H1 (cell line): ENCODE measurements around the gene TEX26.

Source experiments
- CHD2 ChIP-seq: IDR thresholded peaks from 2 replicates; pipeline ENCODE4 v1.6.1; 2012; ENCODE audit warnings: low read length, improper control_type of control experiment
- EZH2 ChIP-seq: fragments of 200-600 bp; sonication (generic); IDR thresholded peaks from 2 replicates; pipeline ENCODE4 v1.7.1; 2012; ENCODE audit warnings: low read depth, mild to moderate bottlenecking, moderate library complexity, low read length, inconsistent platforms; ENCODE audit not compliant: severe bottlenecking
- KDM5A ChIP-seq: fragments of 200-600 bp; IDR thresholded peaks from 2 replicates; pipeline ENCODE4 v1.7.1; 2012; ENCODE audit warnings: mild to moderate bottlenecking, low read length, inconsistent platforms, mixed read lengths
- POLR2A ChIP-seq, 2 experiments: IDR thresholded peaks; 1 replicate in 1 of 2; 2 replicates in 1 of 2; pipeline ENCODE4 v1.6.1; 2011; ENCODE audit warnings: low read depth in 2 of 2, low read length in 2 of 2, mild to moderate bottlenecking in 2 of 2; ENCODE audit errors: control extremely low read depth in 1 of 2
- TF ChIP-seq, protein P1 (sequence below), 3 experiments: IDR thresholded peaks; 1 replicate in 2 of 3; 2 replicates in 1 of 3; pipeline versions ENCODE4 v1.5.1 to v1.6.1; 2011; ENCODE audit warnings: low read length in 3 of 3, mild to moderate bottlenecking in 3 of 3, inconsistent platforms in 2 of 3, low read depth in 1 of 3, moderate library complexity in 1 of 3; ENCODE audit not compliant: insufficient read depth in 1 of 3; ENCODE audit errors: control extremely low read depth in 1 of 3

DNA sequence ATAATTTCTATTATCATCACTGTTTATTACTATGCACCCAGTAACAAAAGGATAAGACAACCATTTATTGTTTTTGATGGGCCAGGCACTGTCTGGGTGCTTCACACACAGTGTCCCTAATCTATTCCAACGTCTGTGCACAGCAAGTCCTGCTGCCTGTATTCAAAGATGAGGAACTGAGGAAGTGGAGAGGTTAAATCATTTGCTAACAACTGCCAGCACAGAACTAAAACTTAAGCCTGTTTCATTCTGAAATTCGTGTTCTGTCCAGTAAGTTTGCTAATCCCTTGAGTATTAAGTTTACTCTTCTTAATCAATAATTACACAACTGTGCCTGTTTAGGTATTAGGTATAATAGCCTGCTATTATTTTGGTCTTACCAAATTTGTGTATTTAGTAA is 41.9 kb downstream of the TEX26 start:
- no peak for TF ChIP-seq EZH2
- no peak for TF ChIP-seq CHD2
- no peak for TF ChIP-seq POLR2A (IDR thresholded peaks at IDR 0.05; ENCODE audit: control extremely low read depth in 1 of 2, low read depth in 2 of 2, low read length in 2 of 2)
- no peak for TF ChIP-seq KDM5A
- TF ChIP-seq, protein P1, sequence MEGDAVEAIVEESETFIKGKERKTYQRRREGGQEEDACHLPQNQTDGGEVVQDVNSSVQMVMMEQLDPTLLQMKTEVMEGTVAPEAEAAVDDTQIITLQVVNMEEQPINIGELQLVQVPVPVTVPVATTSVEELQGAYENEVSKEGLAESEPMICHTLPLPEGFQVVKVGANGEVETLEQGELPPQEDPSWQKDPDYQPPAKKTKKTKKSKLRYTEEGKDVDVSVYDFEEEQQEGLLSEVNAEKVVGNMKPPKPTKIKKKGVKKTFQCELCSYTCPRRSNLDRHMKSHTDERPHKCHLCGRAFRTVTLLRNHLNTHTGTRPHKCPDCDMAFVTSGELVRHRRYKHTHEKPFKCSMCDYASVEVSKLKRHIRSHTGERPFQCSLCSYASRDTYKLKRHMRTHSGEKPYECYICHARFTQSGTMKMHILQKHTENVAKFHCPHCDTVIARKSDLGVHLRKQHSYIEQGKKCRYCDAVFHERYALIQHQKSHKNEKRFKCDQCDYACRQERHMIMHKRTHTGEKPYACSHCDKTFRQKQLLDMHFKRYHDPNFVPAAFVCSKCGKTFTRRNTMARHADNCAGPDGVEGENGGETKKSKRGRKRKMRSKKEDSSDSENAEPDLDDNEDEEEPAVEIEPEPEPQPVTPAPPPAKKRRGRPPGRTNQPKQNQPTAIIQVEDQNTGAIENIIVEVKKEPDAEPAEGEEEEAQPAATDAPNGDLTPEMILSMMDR (IDR thresholded peaks at IDR 0.05; ENCODE audit: control extremely low read depth in 1 of 3, insufficient read depth in 1 of 3, low read depth in 1 of 3, low read length in 3 of 3) = no peak
